H1 (cell line): ENCODE data around the gene GULP1. TPM values are rescaled to one million over a fixed set of nuclear protein-coding genes. Genes with fewer than 3 reads are reported as not detected.

Source experiments
- JUN ChIP-seq: IDR thresholded peaks from 2 replicates; pipeline ENCODE4 v1.6.1; 2011; ENCODE audit warnings: low read depth, mild to moderate bottlenecking, improper control_type of control experiment, low read length
- SIN3A ChIP-seq, 2 experiments: IDR thresholded peaks in 1 of 2; conservative IDR thresholded peaks in 1 of 2; 2 replicates each; pipeline ENCODE4 v1.6.1; 2011 to 2012; ENCODE audit warnings: low read length in 2 of 2, improper control_type of control experiment in 1 of 2, low read depth in 1 of 2, mild to moderate bottlenecking in 1 of 2
- SIRT6 ChIP-seq: IDR thresholded peaks from one replicate; pipeline ENCODE4 v1.7.1; 2012; ENCODE audit warnings: low read length, inconsistent platforms
- TAF7 ChIP-seq: optimal IDR thresholded peaks from 2 replicates; pipeline ENCODE3; 2011; ENCODE audit warnings: low read depth, mild to moderate bottlenecking, inconsistent platforms, low read length, moderate library complexity, borderline replicate concordance
- ZNF274 ChIP-seq: IDR thresholded peaks from 2 replicates; pipeline ENCODE4 v1.7.0; 2012; ENCODE audit warnings: low read length, borderline replicate concordance; ENCODE audit errors: extremely low read depth
- polyA plus RNA-seq, 7 experiments: library from polyadenylated mRNA; depleted of rRNA in 3 of 7; stranded (reverse) in 5 of 7; unstranded in 2 of 7; fragments of >200 nt in 5 of 7; fragments of 200-250 nt in 2 of 7; gene quantifications; 1 replicate in 5 of 7; 2 replicates in 1 of 7; 4 replicates in 1 of 7; pipeline versions ENCODE4 v1.2.1 to v1.2.3, GENCODE V29; 2011 to 2013; ENCODE audit warnings: missing spikeins in 2 of 7, mixed read lengths in 2 of 7
- total RNA-seq: library from RNA; stranded (reverse); fragmentation: NEBNext Ultra II Directional; extraction: Animal tissue kit (Norgen Biotek cat#: 25700); gene quantifications from 2 replicates; pipeline ENCODE4 v1.2.1, GENCODE V29; 2021

The GULP1 gene
- total and polyA plus RNA-seq, 2 of the 8 experiments (the other 6 are each of a cell fraction or from before 2014, with no cell fraction given): 69.7 to 139 TPM

DNA sequence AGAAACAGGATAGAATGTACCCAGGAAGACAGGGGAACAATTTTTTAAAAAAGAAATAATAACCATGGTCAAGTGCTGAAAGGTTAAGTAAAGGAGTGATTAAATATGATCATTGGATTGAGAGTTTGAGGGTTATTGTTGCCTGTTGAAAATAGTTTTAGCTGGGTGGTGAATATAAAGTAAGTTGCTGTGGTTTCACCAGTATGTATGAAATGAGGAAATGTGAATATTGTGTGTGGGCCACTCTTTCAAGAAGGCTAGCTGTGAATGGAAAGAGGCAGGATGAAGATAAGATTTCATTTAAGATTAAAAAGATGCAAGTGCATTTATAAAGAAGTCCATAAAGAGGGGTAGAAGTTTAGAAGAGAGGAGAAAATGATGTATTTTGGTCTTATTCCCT lies 53.8 kb downstream of the GULP1 start (continued):
- TF ChIP-seq SIN3A (conservative IDR thresholded peaks at IDR 0.05 in 1 of 2, IDR thresholded peaks at IDR 0.05 in 1 of 2; ENCODE audit: low read depth in 1 of 2, low read length in 2 of 2) (no peak), JUN (no peak), SIRT6 (no peak), ZNF274 (no peak), TAF7 (no peak)
